ENCODE results near the gene GSG1L. TPM values are rescaled to one million over a fixed set of nuclear protein-coding genes. Genes with fewer than 3 reads are reported as not detected.

Gene GSG1L
- total and polyA plus RNA-seq, 9 of the 15 experiments (the other 6 are each of a cell fraction or from before 2014, with no cell fraction given) = not detected

DNA sequence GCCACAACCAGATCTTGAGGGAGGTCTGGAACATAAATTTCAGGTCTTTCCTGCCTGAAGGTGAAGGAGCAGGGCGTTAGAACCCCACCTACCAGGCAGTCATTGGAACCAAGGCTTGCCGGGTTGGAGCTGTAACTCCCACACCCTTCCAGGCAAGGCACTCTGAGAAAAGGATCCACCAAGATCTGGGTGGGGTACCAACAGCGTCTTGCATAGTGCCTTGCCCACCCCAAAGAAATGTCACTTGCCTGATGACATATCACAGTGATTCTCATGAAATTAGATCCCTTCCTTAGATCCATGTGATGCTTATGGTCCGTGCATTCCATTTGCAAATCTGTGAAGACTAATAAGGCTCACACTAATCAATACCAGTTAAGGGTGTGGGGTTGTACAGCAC is 312.3 kb downstream of the GSG1L start:
- ATAC-seq = no peak
- POLR2A ChIA-PET = interaction anchor here (0.7 kb wide), 1 partner anchor 353 kb away, joined by 3 read pairs; no protein-coding TSS in a partner anchor
- Histone ChIP-seq H3K9ac (ENCODE audit: insufficient read depth in 1 of 2, low read depth in 2 of 2, low read length in 2 of 2) (no peak overlapping the region), H3K27me3 (ENCODE audit: control insufficient read depth in 2 of 2, insufficient read depth in 2 of 2, low read length in 2 of 2) (no peaks in the 10 kb centered on the region), H3K79me2 (ENCODE audit: control insufficient read depth, insufficient read depth, low read length) (no peaks in the 10 kb centered on the region), H3K9me3 (replicated peaks; ENCODE audit: control insufficient read depth, insufficient read depth, low read depth, low read length) (no peaks in the 10 kb centered on the region), H3K4me1 (replicated peaks in 1 of 2; ENCODE audit: control insufficient read depth in 2 of 2, insufficient read depth in 2 of 2, low read length in 2 of 2) (peaks cover 23 to 24% of the 10 kb centered on the region in 2 experiments; a peak in 4 of 5 replicates), H3K9me1 (ENCODE audit: control insufficient read depth, insufficient read depth, low read length) (peaks cover 5% of the 10 kb centered on the region), H2AFZ (ENCODE audit: low read depth, low read length) (no peak overlapping the region), H3K36me3 (ENCODE audit: control insufficient read depth, insufficient read depth, low read length) (no peaks in the 10 kb centered on the region), H3K4me2 (ENCODE audit: insufficient read depth, low read length) (no peak overlapping the region), H4K20me1 (replicated peaks; ENCODE audit: control insufficient read depth, insufficient read depth, low read length) (no peaks in the 10 kb centered on the region), H3K27ac (ENCODE audit: extremely low read depth, low read depth, low read length) (no peak overlapping the region), H3K4me3 (no peak overlapping the region)
- no TSS peak for BruUV-seq (replicated peaks)
- CTCF ChIA-PET (ENCODE audit: low intra/inter-chr PET ratio) = no interaction called here
- DNase-seq (ENCODE audit: extremely low read depth in 1 of 4, low spot score in 3 of 4) = no peak
- intact Hi-C loops (cut with micrococcal nuclease) = no loop called here
- 55% methylated on average over 4 of the region's 4 CpGs for WGBS (ENCODE audit: insufficient coverage, low coverage, missing lambda C conversion rate)
- TF ChIP-seq HMGN3 (IDR thresholded peaks at IDR 0.05; ENCODE audit: borderline replicate concordance, extremely low read depth, insufficient read length, low read depth, low read length) (no peak), ZFP1 (CRISPR knock-in tag; IDR thresholded peaks at IDR 0.05) (no peak), NR1H2 (CRISPR knock-in tag; IDR thresholded peaks at IDR 0.05) (no peak), ZNF174 (CRISPR knock-in tag; IDR thresholded peaks at IDR 0.05) (no peak), CBX2 (IDR thresholded peaks at IDR 0.05; ENCODE audit: insufficient read depth, low read length, poor library complexity, severe bottlenecking) (no peak), KLF13 (tag; IDR thresholded peaks at IDR 0.05; ENCODE audit: borderline replicate concordance, low read depth) (no peak), MCM2 (IDR thresholded peaks at IDR 0.05; ENCODE audit: low read depth) (no peak), MCM7 (IDR thresholded peaks at IDR 0.05) (no peak), XRCC3 (IDR thresholded peaks at IDR 0.05) (no peak), NONO (IDR thresholded peaks at IDR 0.05; ENCODE audit: low read depth in 2 of 2, low read length in 1 of 2) (no peak), TAF9B (IDR thresholded peaks at IDR 0.05; ENCODE audit: partially characterized antibody) (no peak), HMG20A (CRISPR knock-in tag; conservative IDR thresholded peaks at IDR 0.05) (no peak)
- TF ChIP-seq, protein P1, sequence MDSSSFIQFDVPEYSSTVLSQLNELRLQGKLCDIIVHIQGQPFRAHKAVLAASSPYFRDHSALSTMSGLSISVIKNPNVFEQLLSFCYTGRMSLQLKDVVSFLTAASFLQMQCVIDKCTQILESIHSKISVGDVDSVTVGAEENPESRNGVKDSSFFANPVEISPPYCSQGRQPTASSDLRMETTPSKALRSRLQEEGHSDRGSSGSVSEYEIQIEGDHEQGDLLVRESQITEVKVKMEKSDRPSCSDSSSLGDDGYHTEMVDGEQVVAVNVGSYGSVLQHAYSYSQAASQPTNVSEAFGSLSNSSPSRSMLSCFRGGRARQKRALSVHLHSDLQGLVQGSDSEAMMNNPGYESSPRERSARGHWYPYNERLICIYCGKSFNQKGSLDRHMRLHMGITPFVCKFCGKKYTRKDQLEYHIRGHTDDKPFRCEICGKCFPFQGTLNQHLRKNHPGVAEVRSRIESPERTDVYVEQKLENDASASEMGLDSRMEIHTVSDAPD (CRISPR knock-in tag; IDR thresholded peaks at IDR 0.05) = no peak
- no peak for FAIRE-seq
- in situ Hi-C loops (cut with MboI) = no loop called here

All from K562 (cell line).